Lower lobe of right lung (tissue), 2 donors: ENCODE results near the gene HNRNPL. TPM values are rescaled to one million over a fixed set of nuclear protein-coding genes. Genes with fewer than 3 reads are reported as not detected.

ENCODE experiments used
- ATAC-seq, 2 donors: fragments of 200-7000 bp; cut with Tn5 transposase; one replicate each; pipeline ENCODE4 v1.9.1; 2020 to 2022; ENCODE audit warnings: mild to moderate bottlenecking in 2 of 2, moderate library complexity in 2 of 2
- DNase-seq: peaks from one replicate; pipeline ENCODE4 v3.0.0-alpha.2; 2020
- H3K27ac ChIP-seq: fragments of 200-600 bp; one replicate; pipeline ENCODE4 v1.8.0; 2022
- H3K27me3 ChIP-seq: fragments of 200-600 bp; one replicate; pipeline ENCODE4 v1.8.0; 2022; ENCODE audit warnings: low read depth
- H3K36me3 ChIP-seq: fragments of 200-600 bp; one replicate; pipeline ENCODE4 v1.8.0; 2022; ENCODE audit warnings: mild to moderate bottlenecking
- H3K4me1 ChIP-seq: fragments of 200-600 bp; one replicate; pipeline ENCODE4 v1.8.0; 2022
- H3K4me3 ChIP-seq: fragments of 200-600 bp; one replicate; pipeline ENCODE4 v1.8.0; 2022; ENCODE audit warnings: mild to moderate bottlenecking
- H3K9me3 ChIP-seq: fragments of 200-600 bp; one replicate; pipeline ENCODE4 v1.8.0; 2022
- CTCF ChIP-seq: fragments of 200-600 bp; IDR thresholded peaks from one replicate; pipeline ENCODE4 v1.8.0; 2022; ENCODE audit warnings: antibody characterized with exemption, mild to moderate bottlenecking
- intact Hi-C: fragments of 100-400 bp; cut with DNase I; formaldehyde crosslinking; loops from one replicate; pipeline ENCODE4 v1.11.0; 2022
- total RNA-seq: library from RNA; stranded (reverse); fragmentation: NEBNext Ultra II Directional; extraction: Animal tissue kit (Norgen Biotek cat#: 25700); gene quantifications from one replicate; pipeline ENCODE4 v1.2.1, GENCODE V29; 2021
- donor health status: DM: no; HTN: yes; CAD: no; lungs with severe emphysema.

Gene HNRNPL
- total RNA-seq, 1 donor from 2014 or later: 274 TPM

GRCh38 chr19:38849147-38849859, 483 bp downstream of the HNRNPL start:
- DNase-seq (peak; percentile 98), ATAC-seq (peak; percentile 70 to 76)
- Histone ChIP-seq H3K36me3 (peaks cover 43% of the 10 kb centered on the region), H3K27me3 (no peaks in the 10 kb centered on the region), H3K9me3 (no peaks in the 10 kb centered on the region), H3K27ac (peak overlapping the region; percentile 100), H3K4me1 (peaks cover 42% of the 10 kb centered on the region), H3K4me3 (peak overlapping the region; percentile 83)
- intact Hi-C loops: no loop called here
- no peak for TF ChIP-seq CTCF

- H3K36me3 ChIP-seq: peaks cover 50% of the 10 kb centered on the region
- peaks cover 50% of the 10 kb centered on the region for H3K4me1 ChIP-seq
- no peak for DNase-seq
- intact Hi-C loops: no loop called here
- H3K9me3 ChIP-seq: no peaks in the 10 kb centered on the region
- ATAC-seq: no peak
- H3K4me3 ChIP-seq: peak overlapping the region; percentile 83
- H3K27me3 ChIP-seq: no peaks in the 10 kb centered on the region
- H3K27ac ChIP-seq: peak overlapping the region; percentile 100
- no peak for TF ChIP-seq CTCF
Measured at GRCh38 chr19:38848299-38849146, 1.3 kb downstream of the HNRNPL start.

GRCh38 chr19:38846097-38846496, 3.7 kb downstream of the HNRNPL start:
- ATAC-seq (no peak), DNase-seq (no peak)
- TF ChIP-seq CTCF: no peak
- no peaks in the 10 kb centered on the region for H3K27me3 ChIP-seq
- no peaks in the 10 kb centered on the region for H3K9me3 ChIP-seq
- H3K4me1 ChIP-seq: peaks cover 51% of the 10 kb centered on the region
- H3K27ac ChIP-seq: no peak overlapping the region
- peaks cover 75% of the 10 kb centered on the region for H3K36me3 ChIP-seq
- intact Hi-C loops: no loop called here
- no peak overlapping the region for H3K4me3 ChIP-seq

- Histone ChIP-seq H3K4me3 (no peak overlapping the region), H3K9me3 (no peaks in the 10 kb centered on the region), H3K36me3 (peaks cover 81% of the 10 kb centered on the region), H3K27ac (no peak overlapping the region), H3K27me3 (no peaks in the 10 kb centered on the region), H3K4me1 (peaks cover 53% of the 10 kb centered on the region)
- ATAC-seq: no peak
- TF ChIP-seq CTCF: no peak
- intact Hi-C loops: no loop called here
- DNase-seq: no peak
Measured at GRCh38 chr19:38845374-38846024, 4.3 kb downstream of the HNRNPL start.

- Histone ChIP-seq H3K27ac (no peak overlapping the region), H3K9me3 (no peaks in the 10 kb centered on the region), H3K36me3 (peaks cover 94% of the 10 kb centered on the region), H3K4me1 (peaks cover 53% of the 10 kb centered on the region), H3K4me3 (no peak overlapping the region), H3K27me3 (no peaks in the 10 kb centered on the region)
- no peak for TF ChIP-seq CTCF
- DNase-seq (no peak), ATAC-seq (no peak)
- intact Hi-C loops: no loop called here
Measured at GRCh38 chr19:38844093-38844686, 5.6 kb downstream of the HNRNPL start.
